Tibial artery (tissue), 4 donors: Measurements from ENCODE around the gene AARSD1.

Source experiments
- DNase-seq, 2 donors: peaks; one replicate each; pipeline ENCODE4 v3.0.0-alpha.2; 2019
- H3K27ac ChIP-seq, 2 donors: fragments of 200-600 bp; sonication (generic) in 1 of 2; 1 replicate in 1 of 2; 2 replicates in 1 of 2; pipeline ENCODE4 v1.5.1; 2018 to 2019; ENCODE audit warnings: mild to moderate bottlenecking in 1 of 2
- H3K27me3 ChIP-seq, 2 donors: fragments of 200-600 bp; sonication (generic) in 1 of 2; one replicate each; pipeline versions ENCODE4 v1.5.1 to v1.6.0; 2016 to 2019
- H3K36me3 ChIP-seq, 3 donors: fragments of 200-600 bp; sonication (generic) in 2 of 3; one replicate each; pipeline ENCODE4 v1.5.1; 2016 to 2019; ENCODE audit warnings: mild to moderate bottlenecking in 2 of 3
- H3K4me1 ChIP-seq, 4 donors: fragments of 200-600 bp; sonication (generic) in 2 of 4; 1 replicate in 3 of 4; 2 replicates in 1 of 4; pipeline ENCODE4 v1.5.1; 2016 to 2019
- H3K4me3 ChIP-seq, 2 donors: fragments of 200-600 bp; sonication (generic) in 1 of 2; 1 replicate in 1 of 2; 2 replicates in 1 of 2; pipeline ENCODE4 v1.5.1; 2018 to 2019; ENCODE audit warnings: mild to moderate bottlenecking in 2 of 2
- H3K9me3 ChIP-seq, 3 donors: fragments of 200-600 bp; sonication (generic) in 1 of 3; one replicate each; pipeline ENCODE4 v1.5.1; 2016 to 2019
- intact Hi-C: fragments of 100-400 bp; cut with DNase I; formaldehyde crosslinking; loops from one replicate; pipeline ENCODE4 v1.15.0; 2023; ENCODE audit warnings: low total_unique reads
- TF ChIP-seq, protein P1 (sequence below), 2 experiments: fragments of 200-600 bp in 1 of 2; fragments of 450-650 bp in 1 of 2; IDR thresholded peaks; one replicate each; pipeline ENCODE4 v1.5.1; 2017 to 2019; ENCODE audit warnings: antibody characterized with exemption in 2 of 2, mild to moderate bottlenecking in 1 of 2, moderate library complexity in 1 of 2

Gene AARSD1

DNA sequence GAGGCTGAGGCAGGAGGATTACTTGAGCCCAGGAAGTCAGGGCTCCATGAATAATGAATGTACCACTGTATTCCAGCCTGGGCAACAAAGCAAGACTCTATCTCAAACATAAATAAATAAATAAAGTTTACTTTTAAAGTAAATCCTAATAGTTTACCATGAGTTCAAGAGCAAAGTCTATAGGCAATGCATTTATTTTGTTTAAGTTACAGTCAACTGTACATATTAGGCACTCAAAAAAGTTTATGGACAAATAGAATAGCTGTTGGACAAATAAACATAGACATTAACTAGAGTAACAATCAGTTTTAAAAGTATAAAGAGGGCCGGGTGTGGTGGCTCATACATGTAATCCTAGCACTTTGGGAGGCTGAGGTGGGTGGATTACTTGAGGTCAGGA is 3.7 kb upstream of the AARSD1 start:
- H3K27me3 ChIP-seq = no peaks in the 10 kb centered on the region
- H3K36me3 ChIP-seq = no peaks in the 10 kb centered on the region
- TF ChIP-seq, protein P1, sequence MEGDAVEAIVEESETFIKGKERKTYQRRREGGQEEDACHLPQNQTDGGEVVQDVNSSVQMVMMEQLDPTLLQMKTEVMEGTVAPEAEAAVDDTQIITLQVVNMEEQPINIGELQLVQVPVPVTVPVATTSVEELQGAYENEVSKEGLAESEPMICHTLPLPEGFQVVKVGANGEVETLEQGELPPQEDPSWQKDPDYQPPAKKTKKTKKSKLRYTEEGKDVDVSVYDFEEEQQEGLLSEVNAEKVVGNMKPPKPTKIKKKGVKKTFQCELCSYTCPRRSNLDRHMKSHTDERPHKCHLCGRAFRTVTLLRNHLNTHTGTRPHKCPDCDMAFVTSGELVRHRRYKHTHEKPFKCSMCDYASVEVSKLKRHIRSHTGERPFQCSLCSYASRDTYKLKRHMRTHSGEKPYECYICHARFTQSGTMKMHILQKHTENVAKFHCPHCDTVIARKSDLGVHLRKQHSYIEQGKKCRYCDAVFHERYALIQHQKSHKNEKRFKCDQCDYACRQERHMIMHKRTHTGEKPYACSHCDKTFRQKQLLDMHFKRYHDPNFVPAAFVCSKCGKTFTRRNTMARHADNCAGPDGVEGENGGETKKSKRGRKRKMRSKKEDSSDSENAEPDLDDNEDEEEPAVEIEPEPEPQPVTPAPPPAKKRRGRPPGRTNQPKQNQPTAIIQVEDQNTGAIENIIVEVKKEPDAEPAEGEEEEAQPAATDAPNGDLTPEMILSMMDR (IDR thresholded peaks at IDR 0.05) = no peak
- no peaks in the 10 kb centered on the region for H3K9me3 ChIP-seq
- no peak overlapping the region for H3K4me3 ChIP-seq
- intact Hi-C loops = no loop called here
- no peak overlapping the region for H3K27ac ChIP-seq
- no peak for DNase-seq
- peaks cover 0 to 11% (median 6%) of the 10 kb centered on the region in 4 donors for H3K4me1 ChIP-seq

DNA sequence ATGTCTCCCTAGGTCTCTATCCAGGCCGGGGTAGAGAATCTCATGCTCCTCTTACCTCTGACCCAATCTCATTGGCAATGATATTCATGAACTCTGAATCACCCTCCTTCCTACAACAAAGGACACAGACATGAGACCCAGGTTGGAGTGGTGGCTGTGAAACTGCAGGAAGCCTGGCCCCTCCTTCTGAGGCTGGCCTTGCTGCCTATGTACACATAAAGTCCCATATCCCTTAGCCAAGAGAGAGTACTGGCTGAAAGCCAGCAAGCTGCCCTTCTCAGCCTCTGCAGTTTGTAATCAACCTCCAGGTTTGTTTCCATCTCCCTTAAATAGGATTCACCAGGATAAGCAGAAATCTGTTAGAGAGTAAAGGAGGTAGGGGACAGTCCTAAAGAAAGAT is 10.6 kb downstream of the AARSD1 start:
- no peak for DNase-seq
- H3K4me3 ChIP-seq = no peak overlapping the region
- intact Hi-C loops = no loop called here
- TF ChIP-seq, protein P1 (IDR thresholded peaks at IDR 0.05) = no peak
- no peaks in the 10 kb centered on the region for H3K9me3 ChIP-seq
- no peak overlapping the region for H3K27ac ChIP-seq
- H3K4me1 ChIP-seq = no peaks in the 10 kb centered on the region
- peaks cover 63 to 97% (median 87%) of the 10 kb centered on the region in 3 donors for H3K36me3 ChIP-seq
- no peaks in the 10 kb centered on the region for H3K27me3 ChIP-seq

DNA sequence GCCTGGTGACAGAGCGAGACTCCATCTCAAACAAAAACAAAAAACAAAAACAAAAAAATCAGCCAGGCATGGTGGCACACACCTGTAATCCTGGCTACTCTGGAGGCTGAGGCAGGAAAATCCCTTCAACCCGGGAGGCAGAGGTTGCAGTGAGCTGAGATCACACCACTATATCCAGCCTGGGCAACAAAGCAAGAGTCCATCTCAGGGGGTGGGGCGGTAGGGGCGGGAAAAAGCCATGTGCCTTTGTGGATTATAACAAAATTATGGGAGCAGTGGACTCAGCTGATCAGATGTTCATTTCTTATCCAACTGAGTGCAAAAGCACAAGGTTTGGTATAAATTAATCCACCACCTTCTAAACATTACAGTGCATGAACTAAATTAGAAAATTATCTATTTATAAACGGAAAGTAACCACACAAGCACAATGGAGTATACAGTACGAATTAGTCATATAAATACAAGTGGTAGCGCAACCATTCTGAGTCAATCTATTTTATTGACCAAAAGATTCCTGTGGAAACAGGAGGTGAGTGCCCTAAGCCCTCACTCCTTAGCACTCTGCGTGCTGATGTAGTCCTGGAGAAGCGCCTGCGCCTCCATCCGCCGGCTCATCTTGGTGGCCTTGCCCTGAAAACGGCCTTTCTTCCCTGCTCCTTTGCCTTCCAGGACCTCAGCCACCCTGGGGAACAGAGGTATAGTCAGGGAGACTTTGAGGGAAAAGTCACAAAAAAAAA is 14.0 kb downstream of the AARSD1 start:
- peaks cover 36 to 74% (median 70%) of the 10 kb centered on the region in 3 donors for H3K36me3 ChIP-seq
- H3K4me1 ChIP-seq = peaks cover 0 to 17% (median under 1%) of the 10 kb centered on the region in 4 donors
- H3K9me3 ChIP-seq = no peaks in the 10 kb centered on the region
- no peak for DNase-seq
- H3K27me3 ChIP-seq = no peaks in the 10 kb centered on the region
- intact Hi-C loops = no loop called here
- H3K27ac ChIP-seq = no peak overlapping the region
- TF ChIP-seq, protein P1 (IDR thresholded peaks at IDR 0.05) = no peak
- H3K4me3 ChIP-seq = no peak overlapping the region

DNA sequence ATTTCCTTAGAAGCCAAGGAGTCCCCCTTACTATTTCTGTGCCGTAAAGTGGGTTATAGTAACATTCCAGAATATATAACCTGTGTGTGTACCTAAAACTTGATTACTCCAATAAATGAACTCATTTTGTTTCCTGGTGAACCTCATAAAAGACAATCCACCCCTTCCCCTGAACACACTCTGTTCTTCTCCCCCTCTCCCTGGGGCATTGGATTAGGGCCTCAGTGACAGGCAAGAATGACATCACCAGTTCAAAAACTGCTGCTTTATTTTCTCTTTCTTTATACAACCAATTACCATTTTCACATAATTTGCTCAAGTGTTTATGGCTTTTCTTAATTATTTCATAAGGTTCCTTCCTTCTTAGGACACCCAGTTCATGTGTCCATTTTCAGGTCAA is 17.4 kb downstream of the AARSD1 start:
- Histone ChIP-seq H3K4me3 (no peak overlapping the region), H3K36me3 (peaks cover 19 to 40% (median 36%) of the 10 kb centered on the region in 3 donors), H3K27ac (peak overlapping the region; percentile 8 to 67), H3K27me3 (no peaks in the 10 kb centered on the region), H3K9me3 (no peaks in the 10 kb centered on the region), H3K4me1 (peaks cover 0 to 22% (median 2%) of the 10 kb centered on the region in 4 donors)
- intact Hi-C loops = no loop called here
- no peak for DNase-seq
- TF ChIP-seq, protein P1 (IDR thresholded peaks at IDR 0.05) = no peak

DNA sequence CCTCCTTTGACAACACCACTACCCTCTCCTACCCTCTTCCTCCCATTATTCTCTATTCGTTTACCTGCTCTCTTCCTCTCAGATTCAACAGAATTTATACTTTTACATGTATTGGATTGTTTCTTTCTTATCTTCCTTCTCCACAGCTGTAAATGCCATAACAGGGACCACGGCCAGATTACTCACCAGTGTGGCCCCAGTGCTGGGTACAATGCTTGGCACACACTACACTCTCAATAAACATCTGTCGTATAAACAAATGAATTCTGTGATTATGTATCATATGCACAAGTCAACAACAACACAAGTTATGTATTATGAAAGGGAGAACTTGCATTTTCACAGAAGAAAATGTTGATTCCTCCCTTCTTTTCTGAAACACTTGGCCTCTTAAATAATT is 20.0 kb downstream of the AARSD1 start:
- intact Hi-C loops = no loop called here

More for the DNA sequence above, 20.0 kb downstream of the AARSD1 start:
- peak overlapping the region in 1 of 2 donors; percentile 38 for H3K27ac ChIP-seq
- H3K36me3 ChIP-seq = peaks cover 0 to 14% (median 10%) of the 10 kb centered on the region in 3 donors
- H3K9me3 ChIP-seq = no peaks in the 10 kb centered on the region
- TF ChIP-seq, protein P1 (IDR thresholded peaks at IDR 0.05) = no peak
- H3K4me3 ChIP-seq = no peak overlapping the region
- DNase-seq = no peak
- peaks cover 0 to 22% (median 2%) of the 10 kb centered on the region in 4 donors for H3K4me1 ChIP-seq
- no peaks in the 10 kb centered on the region for H3K27me3 ChIP-seq
